ENCODE measurements around the gene AGBL4. TPM values are rescaled to one million over a fixed set of nuclear protein-coding genes. Genes with fewer than 3 reads are reported as not detected.

The AGBL4 gene
- total RNA-seq, 4 donors from 2014 or later, result 0.13 TPM; not detected in 3

DNA sequence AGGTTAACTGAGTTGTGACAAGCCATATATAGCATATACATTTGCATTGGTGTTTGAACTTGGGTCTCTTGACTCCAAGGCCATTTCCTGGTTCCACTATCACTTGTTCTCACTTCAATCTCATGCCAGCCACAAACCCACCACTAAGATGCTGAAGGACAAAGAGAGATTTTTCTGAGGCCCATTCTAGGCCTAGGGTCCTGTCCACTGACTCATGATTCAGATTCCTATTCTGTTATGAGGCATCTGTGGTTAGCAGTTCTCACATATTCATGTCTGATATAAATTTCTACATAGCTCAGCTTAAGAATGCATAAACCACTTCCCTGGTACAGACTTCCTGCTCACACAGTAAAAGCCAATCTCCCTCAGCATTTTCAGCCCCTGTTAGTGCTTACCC lies 921.0 kb downstream of the AGBL4 start:
- intact Hi-C loops (cut with DNase I), result no loop called here
- TF ChIP-seq EP300 (IDR thresholded peaks at IDR 0.05) (no peak), POLR2A (IDR thresholded peaks at IDR 0.05; ENCODE audit: low read depth) (no peak), POLR2AphosphoS5 (IDR thresholded peaks at IDR 0.05) (no peak)
- TF ChIP-seq, protein P1, sequence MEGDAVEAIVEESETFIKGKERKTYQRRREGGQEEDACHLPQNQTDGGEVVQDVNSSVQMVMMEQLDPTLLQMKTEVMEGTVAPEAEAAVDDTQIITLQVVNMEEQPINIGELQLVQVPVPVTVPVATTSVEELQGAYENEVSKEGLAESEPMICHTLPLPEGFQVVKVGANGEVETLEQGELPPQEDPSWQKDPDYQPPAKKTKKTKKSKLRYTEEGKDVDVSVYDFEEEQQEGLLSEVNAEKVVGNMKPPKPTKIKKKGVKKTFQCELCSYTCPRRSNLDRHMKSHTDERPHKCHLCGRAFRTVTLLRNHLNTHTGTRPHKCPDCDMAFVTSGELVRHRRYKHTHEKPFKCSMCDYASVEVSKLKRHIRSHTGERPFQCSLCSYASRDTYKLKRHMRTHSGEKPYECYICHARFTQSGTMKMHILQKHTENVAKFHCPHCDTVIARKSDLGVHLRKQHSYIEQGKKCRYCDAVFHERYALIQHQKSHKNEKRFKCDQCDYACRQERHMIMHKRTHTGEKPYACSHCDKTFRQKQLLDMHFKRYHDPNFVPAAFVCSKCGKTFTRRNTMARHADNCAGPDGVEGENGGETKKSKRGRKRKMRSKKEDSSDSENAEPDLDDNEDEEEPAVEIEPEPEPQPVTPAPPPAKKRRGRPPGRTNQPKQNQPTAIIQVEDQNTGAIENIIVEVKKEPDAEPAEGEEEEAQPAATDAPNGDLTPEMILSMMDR (IDR thresholded peaks at IDR 0.05), result no peak
- DNase-seq (ENCODE audit: extremely low spot score), result no peak
- no peak overlapping the region for H3K27ac ChIP-seq (replicated peaks in 1 of 4)
- no peaks in the 10 kb centered on the region for H3K9me3 ChIP-seq
- H3K4me3 ChIP-seq, result no peak overlapping the region
- no peaks in the 10 kb centered on the region for H3K36me3 ChIP-seq
- no peaks in the 10 kb centered on the region for H3K4me1 ChIP-seq
- no peaks in the 10 kb centered on the region for H3K27me3 ChIP-seq

DNA sequence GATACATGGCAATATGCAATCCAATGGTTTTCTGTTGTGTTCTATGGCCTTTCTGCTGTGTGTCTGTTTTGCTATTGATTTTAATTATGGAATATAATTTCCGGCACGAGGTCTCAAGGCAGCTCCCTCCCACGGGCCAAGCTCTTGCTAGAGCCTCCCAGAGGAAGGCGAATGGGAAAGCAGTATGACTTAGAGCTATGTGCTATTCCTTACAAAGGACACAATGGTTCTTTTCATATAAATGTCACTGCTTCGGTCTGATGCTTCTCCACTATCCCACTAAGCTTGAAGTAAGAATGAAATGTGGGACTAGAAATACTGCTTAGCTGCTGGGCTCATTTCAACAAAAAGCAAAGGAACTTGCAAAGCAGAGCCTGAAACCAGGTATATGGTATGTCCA lies 924.9 kb downstream of the AGBL4 start:
- no peaks in the 10 kb centered on the region for H3K4me1 ChIP-seq
- no peaks in the 10 kb centered on the region for H3K9me3 ChIP-seq
- WGBS, result 87% methylated on average over 5 of the region's 5 CpGs
- DNase-seq (ENCODE audit: extremely low spot score), result no peak
- H3K27ac ChIP-seq (replicated peaks in 1 of 4), result no peak overlapping the region
- no peak overlapping the region for H3K4me3 ChIP-seq
- H3K36me3 ChIP-seq, result no peaks in the 10 kb centered on the region
- H3K27me3 ChIP-seq, result no peaks in the 10 kb centered on the region
- intact Hi-C loops (cut with DNase I), result no loop called here
- TF ChIP-seq, protein P1 (IDR thresholded peaks at IDR 0.05), result no peak
- no peak for TF ChIP-seq POLR2AphosphoS5 (IDR thresholded peaks at IDR 0.05)
- TF ChIP-seq POLR2A (IDR thresholded peaks at IDR 0.05; ENCODE audit: low read depth), result no peak
- no peak for TF ChIP-seq EP300 (IDR thresholded peaks at IDR 0.05)

DNA sequence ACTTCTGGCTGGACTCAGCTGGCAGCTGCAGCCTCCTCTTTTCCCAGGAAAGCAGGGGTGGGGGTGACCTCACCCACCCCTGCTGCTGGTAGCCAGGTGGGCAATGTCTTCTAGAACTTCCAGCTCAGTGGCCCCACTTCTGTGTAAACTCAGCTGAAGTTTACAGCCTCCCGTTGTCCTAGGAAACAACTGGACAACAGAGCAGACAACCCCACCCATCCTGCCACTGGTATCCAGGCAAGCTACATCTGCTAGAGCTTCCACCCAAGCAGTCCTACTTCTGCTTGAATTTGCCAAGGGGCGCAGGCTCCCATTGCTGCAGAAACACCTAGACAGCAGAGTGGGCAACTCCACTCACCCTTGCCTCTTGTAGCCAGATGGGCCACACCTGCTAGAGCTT lies 937.4 kb downstream of the AGBL4 start:
- DNase-seq (ENCODE audit: extremely low spot score), result no peak
- no peak overlapping the region for H3K27ac ChIP-seq (replicated peaks in 1 of 4)
- intact Hi-C loops (cut with DNase I), result no loop called here
- TF ChIP-seq POLR2A (IDR thresholded peaks at IDR 0.05; ENCODE audit: low read depth), result no peak
- no peak for TF ChIP-seq EP300 (IDR thresholded peaks at IDR 0.05)
- TF ChIP-seq, protein P1 (IDR thresholded peaks at IDR 0.05), result no peak
- no peak for TF ChIP-seq POLR2AphosphoS5 (IDR thresholded peaks at IDR 0.05)
- no peaks in the 10 kb centered on the region for H3K36me3 ChIP-seq
- WGBS, result 85% methylated on average over 2 of the region's 2 CpGs
- no peaks in the 10 kb centered on the region for H3K4me1 ChIP-seq
- H3K4me3 ChIP-seq, result no peak overlapping the region
- peaks cover 0 to 7% (median 0%) of the 10 kb centered on the region in 4 donors for H3K27me3 ChIP-seq
- peaks cover 0 to 20% (median 10%) of the 10 kb centered on the region in 4 donors for H3K9me3 ChIP-seq

DNA sequence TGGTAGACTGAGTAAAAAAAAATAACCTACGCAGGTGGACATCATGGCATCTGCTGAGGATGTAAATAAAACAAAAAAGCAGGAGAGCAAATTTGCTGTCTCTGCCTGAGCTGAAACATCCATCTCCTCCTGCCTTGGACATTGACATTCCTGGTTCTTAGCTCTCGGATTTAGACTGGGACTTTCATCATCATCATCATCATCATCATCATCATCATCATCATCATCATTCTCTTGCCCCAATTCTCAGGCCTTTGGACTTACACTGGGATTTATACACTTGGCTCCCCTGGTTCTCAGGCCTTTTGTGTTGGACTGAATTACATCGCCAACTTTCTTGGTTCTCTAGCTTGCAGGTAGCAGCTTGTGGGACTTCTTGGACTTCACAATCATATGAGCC lies 938.7 kb downstream of the AGBL4 start:
- Histone ChIP-seq H3K4me1 (no peaks in the 10 kb centered on the region), H3K36me3 (no peaks in the 10 kb centered on the region), H3K9me3 (peaks cover 0 to 20% (median 10%) of the 10 kb centered on the region in 4 donors), H3K27ac (replicated peaks in 1 of 4) (no peak overlapping the region), H3K27me3 (peaks cover 0 to 7% (median 0%) of the 10 kb centered on the region in 4 donors), H3K4me3 (no peak overlapping the region)
- no peak for DNase-seq (ENCODE audit: extremely low spot score)
- TF ChIP-seq EP300 (IDR thresholded peaks at IDR 0.05) (no peak), POLR2AphosphoS5 (IDR thresholded peaks at IDR 0.05) (no peak), POLR2A (IDR thresholded peaks at IDR 0.05; ENCODE audit: low read depth) (no peak)
- TF ChIP-seq, protein P1 (IDR thresholded peaks at IDR 0.05), result no peak
- 79% methylated on average over 3 of the region's 3 CpGs for WGBS
- intact Hi-C loops (cut with DNase I), result no loop called here

DNA sequence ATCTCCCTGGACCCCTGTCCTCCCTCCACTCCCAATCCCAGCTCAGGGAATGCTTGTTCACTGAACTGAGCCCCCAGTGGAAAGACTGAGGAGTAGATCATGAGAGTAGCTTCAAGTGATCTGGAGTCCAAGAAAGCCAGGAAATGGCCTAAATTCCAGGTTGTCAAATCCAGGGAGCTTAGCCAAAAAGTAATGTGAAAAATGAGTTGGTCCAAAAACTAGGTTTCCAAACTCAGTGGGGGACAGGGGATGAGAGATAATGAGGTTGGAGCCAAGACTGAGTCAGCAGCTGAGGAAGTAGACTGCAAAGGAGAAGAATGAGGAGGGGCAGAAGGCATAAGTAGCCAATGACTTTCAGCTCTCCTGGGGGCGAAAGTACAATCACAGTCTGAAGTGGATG lies 963.0 kb downstream of the AGBL4 start:
- 53% methylated on average over 1 of the region's 1 CpG for WGBS
- TF ChIP-seq POLR2AphosphoS5 (IDR thresholded peaks at IDR 0.05), result no peak
- intact Hi-C loops (cut with DNase I), result no loop called here

More for the DNA sequence above, 963.0 kb downstream of the AGBL4 start:
- no peak for DNase-seq (ENCODE audit: extremely low spot score)
- H3K4me1 ChIP-seq, result no peaks in the 10 kb centered on the region
- H3K27ac ChIP-seq (replicated peaks in 1 of 4), result no peak overlapping the region
- no peaks in the 10 kb centered on the region for H3K27me3 ChIP-seq
- H3K36me3 ChIP-seq, result no peaks in the 10 kb centered on the region
- no peaks in the 10 kb centered on the region for H3K9me3 ChIP-seq
- H3K4me3 ChIP-seq, result no peak overlapping the region
